NCI-H2171 treated with DMSO at 0.1 percent for 48 hours (cell line): ENCODE measurements around the gene LCE1A.

Experiments
- DNase-seq: peaks from one replicate; lab custom pipeline; 2025; lab: John Stamatoyannopoulos, UW

The LCE1A gene

DNA sequence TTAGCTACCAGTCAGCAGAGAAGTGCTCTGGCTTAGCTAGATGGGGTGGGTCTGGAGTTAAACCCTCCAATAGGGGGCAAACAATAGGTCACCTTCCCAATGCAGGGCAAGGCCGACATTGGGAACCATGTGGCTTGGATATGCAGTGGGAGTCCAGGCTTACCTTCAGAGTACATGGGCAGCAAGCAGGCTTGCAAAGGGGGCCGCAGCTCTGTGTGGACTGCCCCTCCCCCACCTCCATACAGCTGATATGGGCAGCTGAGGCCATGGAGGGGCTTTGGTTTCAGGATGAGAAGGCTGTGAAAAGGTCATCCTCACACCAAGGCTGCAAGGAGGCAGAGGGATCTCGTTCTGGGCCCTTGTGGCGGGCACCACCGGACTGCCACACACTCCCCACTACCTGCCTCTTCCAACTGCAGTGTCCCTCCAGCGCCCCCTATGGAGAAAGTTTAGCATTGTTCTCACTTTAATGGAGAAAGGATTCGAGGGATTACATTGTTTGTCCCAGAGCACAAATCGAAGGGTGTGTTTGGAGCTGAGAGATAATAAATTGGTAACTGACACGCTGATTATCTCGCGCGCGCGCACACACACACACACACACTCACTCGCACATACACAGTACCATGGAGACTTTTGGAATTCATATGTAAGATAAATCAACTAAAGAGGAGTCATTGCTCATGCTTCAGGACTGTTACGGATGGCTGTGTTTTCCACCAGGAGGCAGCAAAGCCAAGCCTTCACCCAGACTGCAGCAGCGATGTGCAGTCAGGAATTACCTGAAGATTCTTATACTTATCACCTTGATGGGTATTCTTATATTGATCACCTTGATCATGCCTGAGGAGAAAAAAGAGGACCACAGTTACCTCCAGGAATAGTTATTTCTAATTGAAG lies 43.8 kb downstream of the LCE1A start:
- DNase-seq: peak; percentile 9

DNA sequence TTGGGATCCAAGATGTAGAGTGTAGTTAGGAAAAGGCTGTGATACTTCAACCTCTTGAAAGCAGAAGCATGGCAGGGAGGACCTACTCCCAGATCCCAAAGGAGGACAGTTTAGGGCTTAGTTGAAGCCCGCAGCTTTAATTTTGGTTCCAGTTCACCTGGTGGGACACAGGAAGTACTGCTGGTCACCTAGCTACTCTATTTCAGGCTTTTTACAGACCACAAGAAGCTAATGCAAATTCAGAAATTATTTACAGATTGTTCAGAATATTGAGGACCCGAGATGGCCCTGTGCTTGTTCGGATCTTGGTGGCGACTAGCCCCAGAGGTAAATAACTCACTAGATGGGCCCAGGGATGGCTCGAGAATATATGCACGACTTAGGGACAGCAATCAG lies 44.5 kb downstream of the LCE1A start:
- DNase-seq: no peak

DNA sequence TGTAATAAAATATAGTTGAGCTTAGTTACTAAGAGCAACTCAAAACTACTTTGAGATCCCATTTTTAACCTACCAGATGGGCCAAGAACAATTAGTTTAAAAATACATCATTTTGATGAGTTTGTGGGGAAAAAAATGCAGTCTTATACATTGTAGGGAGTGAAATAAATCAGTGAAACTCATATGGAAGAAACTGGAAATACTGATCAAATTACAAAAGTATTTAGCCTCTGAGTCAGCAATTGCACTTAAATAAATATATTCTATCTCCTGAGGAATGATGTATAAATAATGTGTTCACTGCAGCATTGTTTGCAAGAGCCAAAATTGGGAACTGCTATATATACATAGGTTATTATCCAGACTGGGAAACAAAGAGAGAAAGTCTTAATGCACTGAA lies 46.2 kb downstream of the LCE1A start:
- DNase-seq: no peak

DNA sequence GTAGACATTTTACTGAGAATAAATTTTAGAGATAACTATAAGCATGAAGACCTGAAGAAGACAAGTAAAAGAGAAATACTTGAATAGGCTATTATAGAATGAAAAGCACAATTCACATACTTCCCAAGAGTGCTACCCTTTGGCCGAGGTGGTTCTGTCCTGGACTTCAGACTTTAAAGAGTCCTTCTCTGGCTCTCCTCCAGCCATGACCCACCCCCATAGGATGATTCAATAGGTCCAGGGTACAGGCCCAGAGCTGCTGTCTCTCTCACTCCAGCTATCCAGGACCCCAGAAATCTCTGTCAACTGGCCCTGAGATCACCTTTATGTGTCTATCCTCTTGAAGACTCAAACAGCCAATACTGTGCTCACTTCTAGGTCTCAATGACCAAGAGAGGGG lies 49.6 kb downstream of the LCE1A start:
- DNase-seq: no peak
